Activated T-cell treated with anti-CD3 and anti-CD28 coated beads, Interleukin-2, amount 50 U/mL, for 4 hours (primary cell): ENCODE results near the gene SNPH. TPM values are rescaled to one million over a fixed set of nuclear protein-coding genes. Genes with fewer than 3 reads are reported as not detected.
A peak's percentile ranks its signal among the peaks of the same experiment; 100 is the strongest.

Experiments
- ATAC-seq, 2 donors: fragments of 200-7000 bp; cut with Tn5 transposase; one replicate each; pipeline ENCODE4 v1.10.0; 2021
- DNase-seq: peaks from one replicate; pipeline ENCODE4 v3.0.0-alpha.2; 2020
- H3K27me3 Mint-ChIP-seq: one replicate; pipeline ENCODE4 v1.8.0; 2021; ENCODE audit warnings: low read depth, mixed read lengths
- H3K36me3 Mint-ChIP-seq: one replicate; pipeline ENCODE4 v1.8.0; 2022; ENCODE audit warnings: mixed read lengths; ENCODE audit not compliant: insufficient read depth
- H3K4me1 Mint-ChIP-seq: one replicate; pipeline ENCODE4 v1.8.0; 2021; ENCODE audit warnings: low read depth, mixed read lengths
- H3K4me3 Mint-ChIP-seq: one replicate; pipeline ENCODE4 v1.8.0; 2021; ENCODE audit warnings: mild to moderate bottlenecking, moderate library complexity, mixed read lengths
- H3K9me3 Mint-ChIP-seq: one replicate; pipeline ENCODE4 v1.8.0; 2021; ENCODE audit warnings: mixed read lengths
- total RNA-seq, 3 donors: library from RNA; stranded (reverse); gene quantifications; one replicate each; pipeline ENCODE4 v1.2.1, GENCODE V29; 2021

SNPH gene
- total RNA-seq, 3 donors from 2014 or later: 1.4 to 2.6 (median 1.9) TPM

GRCh38 chr20:1325173-1326030, 59.3 kb downstream of the SNPH start:
- ATAC-seq (peak; percentile 87 to 91), DNase-seq (peak; percentile 99)
- no peak overlapping the region for H3K4me3 Mint-ChIP-seq
- H3K9me3 Mint-ChIP-seq: no peaks in the 10 kb centered on the region
- peaks cover 5% of the 10 kb centered on the region for H3K36me3 Mint-ChIP-seq
- no peaks in the 10 kb centered on the region for H3K27me3 Mint-ChIP-seq
- peaks cover 22% of the 10 kb centered on the region for H3K4me1 Mint-ChIP-seq

- Mint-ChIP-seq H3K4me1 (peaks cover 29% of the 10 kb centered on the region), H3K36me3 (peaks cover 8% of the 10 kb centered on the region), H3K9me3 (no peaks in the 10 kb centered on the region), H3K4me3 (no peak overlapping the region), H3K27me3 (no peaks in the 10 kb centered on the region)
- ATAC-seq (no peak), DNase-seq (no peak)
Observed at GRCh38 chr20:1326031-1326930, 60.2 kb downstream of the SNPH start.

DNA sequence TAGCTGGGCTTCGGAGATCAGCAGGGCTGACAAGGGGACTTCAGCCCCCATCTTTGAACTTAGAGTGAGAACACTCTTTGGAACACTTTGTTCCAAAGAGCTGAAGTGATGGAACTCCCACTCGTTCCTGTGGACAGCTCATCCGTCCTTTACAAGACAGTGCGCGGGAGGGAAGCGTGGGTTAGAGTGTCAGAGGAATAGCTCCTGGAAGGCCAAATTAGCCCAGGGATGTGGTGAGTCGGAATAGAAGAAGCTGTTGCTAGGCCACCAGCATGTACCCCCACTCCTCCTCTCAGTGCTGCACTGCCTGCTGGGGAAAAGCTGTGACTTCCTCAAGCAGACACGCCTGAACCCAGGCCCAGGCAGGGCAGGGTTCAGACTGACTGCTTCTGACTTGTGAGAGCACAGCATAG, 61.2 kb downstream of the SNPH start:
- no peak for DNase-seq
- Mint-ChIP-seq H3K36me3 (peaks cover 11% of the 10 kb centered on the region), H3K9me3 (no peaks in the 10 kb centered on the region), H3K4me3 (peak overlapping the region; percentile 26), H3K27me3 (no peaks in the 10 kb centered on the region), H3K4me1 (peaks cover 32% of the 10 kb centered on the region)
- ATAC-seq: no peak

DNA sequence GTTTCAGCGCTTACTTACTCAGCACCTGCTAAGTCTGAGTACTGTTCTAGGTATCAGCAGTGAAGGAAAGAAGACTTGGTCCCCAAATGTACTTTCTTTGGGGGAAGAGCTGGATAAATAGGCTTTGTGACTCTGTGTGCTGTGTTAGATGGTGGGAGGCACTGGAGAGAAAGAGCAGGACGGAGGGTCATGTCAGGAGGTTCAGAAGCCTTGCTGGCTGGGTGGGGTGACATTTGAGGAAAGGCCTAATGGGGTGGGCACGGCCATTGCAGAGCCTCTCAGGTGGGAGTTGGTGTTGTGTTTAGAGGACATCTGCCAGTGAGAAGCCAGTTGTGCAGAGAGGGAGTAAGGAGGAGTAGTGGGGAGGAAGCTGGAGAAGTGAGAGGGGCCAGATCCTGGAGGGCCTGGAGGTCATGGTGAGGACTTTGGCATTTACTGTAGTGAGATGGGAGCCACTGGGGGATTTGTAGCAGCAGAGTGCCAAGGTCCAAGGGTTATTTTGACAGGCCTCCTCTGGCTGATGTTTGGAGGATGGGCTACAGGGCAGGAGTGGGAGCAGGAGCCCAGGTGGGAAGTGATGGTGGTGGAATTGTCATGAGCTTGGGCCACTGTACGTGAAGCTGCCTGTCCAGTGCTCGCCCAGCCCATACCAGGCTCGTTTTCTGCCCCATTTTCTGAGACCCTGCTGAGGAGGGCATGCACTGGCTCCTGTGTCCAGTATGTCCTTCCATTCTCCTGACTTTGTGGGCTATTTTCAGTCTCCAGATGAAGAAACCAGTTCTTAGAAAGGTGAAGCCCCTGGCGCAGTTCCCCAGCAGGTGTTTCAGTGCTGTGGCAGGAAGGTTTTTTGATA, 62.0 kb downstream of the SNPH start:
- Mint-ChIP-seq H3K4me3 (no peak overlapping the region), H3K9me3 (no peaks in the 10 kb centered on the region), H3K4me1 (peaks cover 37% of the 10 kb centered on the region), H3K27me3 (no peaks in the 10 kb centered on the region), H3K36me3 (peaks cover 14% of the 10 kb centered on the region)
- ATAC-seq (no peak), DNase-seq (no peak)

DNA sequence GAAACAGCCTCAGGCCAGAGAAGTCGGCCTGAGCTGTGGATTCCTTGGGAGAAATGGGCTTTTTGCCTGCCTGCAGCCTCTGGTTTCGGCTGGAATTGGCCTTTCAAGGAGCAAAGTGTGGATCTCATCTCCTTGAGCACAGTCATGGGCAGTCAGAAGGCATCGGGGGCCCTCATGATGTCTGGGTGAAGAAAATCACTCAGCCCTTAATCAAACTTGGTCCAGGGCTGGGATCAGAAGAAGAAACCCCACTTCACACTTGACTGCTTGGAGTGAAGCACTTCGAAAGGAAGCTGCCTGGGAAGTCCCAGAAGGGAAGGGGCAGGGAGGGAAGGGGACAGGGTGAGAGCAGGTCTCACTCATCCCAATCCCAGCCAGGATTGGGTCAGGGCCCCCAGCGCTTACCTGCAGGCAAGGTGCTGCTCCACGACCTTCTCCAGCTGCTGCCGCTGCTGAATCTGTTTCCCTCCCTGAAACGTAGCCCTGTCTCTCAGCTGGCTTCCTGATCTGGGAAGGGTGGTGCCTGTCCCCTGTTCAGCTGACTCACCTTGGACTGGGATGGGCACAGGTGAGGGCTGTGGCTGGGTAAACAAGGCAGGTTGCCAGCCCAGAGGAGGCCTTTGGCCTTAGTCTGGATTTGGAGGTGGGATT, 62.7 kb downstream of the SNPH start, which contains the start of gene SDCBP2:
TSS of gene SDCBP2 (minus strand) at position 460 of the 651 bp plus-strand sequence. CDS start 8,723 bp downstream, outside the sequence.
- H3K27me3 Mint-ChIP-seq: no peaks in the 10 kb centered on the region
- peaks cover 35% of the 10 kb centered on the region for H3K4me1 Mint-ChIP-seq
- ATAC-seq: no peak
- H3K9me3 Mint-ChIP-seq: no peaks in the 10 kb centered on the region
- peaks cover 14% of the 10 kb centered on the region for H3K36me3 Mint-ChIP-seq
- H3K4me3 Mint-ChIP-seq: no peak within 1 kb of the TSS
- no peak for DNase-seq

GRCh38 chr20:1330075-1330830, 64.2 kb downstream of the SNPH start:
- H3K9me3 Mint-ChIP-seq: no peaks in the 10 kb centered on the region
- peaks cover 38% of the 10 kb centered on the region for H3K4me1 Mint-ChIP-seq
- no peak for ATAC-seq
- DNase-seq: peak; percentile 25
- H3K36me3 Mint-ChIP-seq: peaks cover 18% of the 10 kb centered on the region
- no peak overlapping the region for H3K4me3 Mint-ChIP-seq
- no peaks in the 10 kb centered on the region for H3K27me3 Mint-ChIP-seq

DNA sequence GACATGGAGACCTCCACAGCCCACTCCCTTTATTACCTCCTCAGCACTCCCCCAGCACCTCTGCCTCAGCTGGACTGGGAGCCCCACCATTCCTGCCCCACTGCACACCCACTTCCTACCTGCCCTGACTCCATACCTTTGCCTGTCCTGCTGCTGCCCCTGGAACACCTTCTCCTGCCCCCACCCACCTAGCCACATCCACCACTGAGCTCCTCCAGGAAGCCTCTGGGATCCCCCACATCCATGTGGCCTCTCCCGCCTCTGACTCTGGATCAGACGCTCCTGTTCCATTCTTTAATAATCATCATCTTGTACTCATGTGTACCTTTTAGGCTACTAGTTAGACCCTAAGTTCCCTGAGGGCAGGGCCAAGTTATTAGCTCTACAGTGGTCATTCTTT, 65.0 kb downstream of the SNPH start:
- no peak overlapping the region for H3K4me3 Mint-ChIP-seq
- no peak for DNase-seq
- no peak for ATAC-seq
- no peaks in the 10 kb centered on the region for H3K9me3 Mint-ChIP-seq
- peaks cover 18% of the 10 kb centered on the region for H3K36me3 Mint-ChIP-seq
- no peaks in the 10 kb centered on the region for H3K27me3 Mint-ChIP-seq
- peaks cover 41% of the 10 kb centered on the region for H3K4me1 Mint-ChIP-seq

DNA sequence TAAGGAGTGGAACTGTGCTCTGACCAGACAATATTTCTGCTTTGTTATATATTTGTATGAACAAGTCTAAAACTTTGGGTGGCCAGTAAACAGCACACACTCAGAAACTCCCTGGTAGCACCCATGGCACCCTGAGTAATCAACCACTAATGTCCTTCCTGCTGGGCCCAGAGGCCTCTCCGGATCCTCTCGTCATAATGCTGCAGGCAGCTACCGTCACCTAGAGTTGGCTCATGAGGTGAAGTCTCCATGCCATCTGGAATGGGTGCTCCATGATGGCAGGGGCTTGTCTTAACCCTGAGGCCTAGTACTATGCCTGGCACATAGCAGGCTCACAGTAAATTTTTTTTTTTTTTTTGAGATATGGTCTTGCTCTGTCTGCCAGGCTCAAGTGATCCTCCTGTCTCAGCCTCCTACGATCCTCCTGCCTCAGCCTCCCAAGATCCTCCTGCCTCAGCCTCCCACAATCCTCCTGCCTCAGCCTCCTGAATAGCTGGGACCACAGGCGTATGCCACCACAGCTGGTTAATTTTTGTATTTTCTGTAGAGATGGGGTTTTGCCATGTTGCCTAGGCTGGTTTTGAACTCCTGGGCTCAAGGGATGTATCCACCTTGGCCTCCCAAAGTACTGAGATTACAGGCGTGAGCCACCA, 65.8 kb downstream of the SNPH start:
- Mint-ChIP-seq H3K9me3 (no peaks in the 10 kb centered on the region), H3K36me3 (peaks cover 18% of the 10 kb centered on the region), H3K27me3 (no peaks in the 10 kb centered on the region), H3K4me3 (no peak overlapping the region), H3K4me1 (peaks cover 48% of the 10 kb centered on the region)
- ATAC-seq (no peak), DNase-seq (no peak)

GRCh38 chr20:1332749-1333300, 66.7 kb downstream of the SNPH start:
- Mint-ChIP-seq H3K9me3 (no peaks in the 10 kb centered on the region), H3K4me1 (peaks cover 49% of the 10 kb centered on the region), H3K36me3 (peaks cover 17% of the 10 kb centered on the region), H3K4me3 (no peak overlapping the region), H3K27me3 (no peaks in the 10 kb centered on the region)
- DNase-seq (no peak), ATAC-seq (no peak)

DNA sequence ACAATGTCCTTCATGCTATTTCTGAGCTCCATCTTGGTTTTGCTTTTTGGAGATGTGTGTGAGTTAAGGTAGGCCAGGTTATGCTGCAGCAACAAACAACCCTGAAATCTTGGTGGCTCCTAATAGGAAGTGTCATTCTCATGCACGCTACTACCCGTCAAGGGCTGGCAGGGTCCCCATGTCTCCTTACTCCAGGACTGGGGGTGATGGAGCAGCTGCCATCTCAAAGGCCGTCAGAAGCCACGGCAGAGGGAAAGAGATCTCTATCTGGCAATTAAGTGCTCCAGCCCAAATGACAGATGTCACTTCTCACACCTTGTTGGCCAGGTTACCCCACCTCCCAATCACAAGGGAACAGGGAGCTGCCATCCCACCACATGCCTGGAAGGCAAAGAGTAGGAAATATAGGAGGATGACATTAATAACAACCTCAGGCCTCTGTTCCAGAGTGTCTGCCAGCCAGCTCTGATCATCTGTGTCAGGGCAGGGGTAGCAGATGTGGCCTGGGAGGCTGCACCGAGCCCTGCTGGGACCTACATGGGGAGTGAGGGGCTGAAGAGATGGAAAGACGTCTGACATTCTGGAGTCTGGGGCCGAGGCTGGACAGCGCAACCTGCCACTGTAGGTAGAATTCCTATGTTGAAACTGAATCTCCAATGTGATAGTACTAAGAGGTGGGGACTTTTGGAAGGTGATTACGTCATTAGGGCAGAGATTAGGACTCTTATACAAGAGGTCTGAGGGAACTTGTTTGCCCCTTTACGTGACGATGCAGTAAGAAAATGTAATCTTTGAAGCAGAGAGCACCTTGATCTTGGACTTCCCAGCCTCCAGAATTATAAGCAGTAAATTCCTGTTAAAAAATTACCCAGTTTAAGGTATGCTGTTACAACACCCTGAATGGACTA, 67.6 kb downstream of the SNPH start:
- ATAC-seq: no peak
- Mint-ChIP-seq H3K27me3 (no peaks in the 10 kb centered on the region), H3K9me3 (no peaks in the 10 kb centered on the region), H3K4me3 (no peak overlapping the region), H3K36me3 (peaks cover 15% of the 10 kb centered on the region), H3K4me1 (peaks cover 45% of the 10 kb centered on the region)
- no peak for DNase-seq

DNA sequence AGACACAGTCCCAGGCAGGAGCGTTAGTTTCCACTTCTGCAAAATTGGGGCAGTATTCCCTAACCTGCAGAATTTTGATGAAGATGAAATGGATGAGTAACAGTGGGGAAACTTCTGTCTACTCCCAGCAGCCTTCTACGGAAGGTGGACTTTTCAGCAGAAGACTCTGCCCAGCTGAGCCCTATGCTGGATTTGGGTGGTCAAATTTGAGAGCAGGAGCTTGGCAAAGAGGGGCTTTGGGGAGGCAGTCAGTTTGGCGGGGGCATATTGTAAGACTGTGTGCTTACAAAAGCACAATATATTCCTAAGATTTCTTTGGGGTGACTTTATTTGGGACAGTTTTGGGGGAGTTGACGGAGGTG, 68.3 kb downstream of the SNPH start:
- DNase-seq (no peak), ATAC-seq (no peak)
- no peaks in the 10 kb centered on the region for H3K9me3 Mint-ChIP-seq
- H3K36me3 Mint-ChIP-seq: peaks cover 15% of the 10 kb centered on the region
- H3K4me3 Mint-ChIP-seq: no peak overlapping the region
- H3K27me3 Mint-ChIP-seq: no peaks in the 10 kb centered on the region
- peaks cover 40% of the 10 kb centered on the region for H3K4me1 Mint-ChIP-seq

DNA sequence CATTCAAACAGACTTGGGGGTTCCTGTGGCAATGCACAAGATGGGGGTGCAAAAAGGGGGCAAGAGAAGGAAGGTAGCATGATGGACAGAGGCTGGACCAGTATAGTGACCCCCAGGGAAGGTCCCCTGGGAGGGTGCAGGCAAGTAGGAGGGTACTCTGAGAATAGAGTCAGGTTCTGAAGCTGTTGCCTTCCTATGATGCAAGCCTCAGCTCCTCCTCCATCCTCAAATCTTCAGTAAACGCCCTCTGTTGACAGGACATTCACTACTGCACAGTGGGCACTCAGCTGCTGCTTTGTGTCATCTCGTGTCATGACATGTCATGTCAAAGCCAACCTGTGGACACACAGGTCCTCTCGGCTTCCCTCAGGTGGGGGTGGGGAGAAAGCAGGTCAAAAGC, 68.7 kb downstream of the SNPH start:
- DNase-seq (no peak), ATAC-seq (no peak)
- H3K9me3 Mint-ChIP-seq: no peaks in the 10 kb centered on the region
- no peak overlapping the region for H3K4me3 Mint-ChIP-seq
- H3K36me3 Mint-ChIP-seq: peaks cover 13% of the 10 kb centered on the region
- H3K27me3 Mint-ChIP-seq: no peaks in the 10 kb centered on the region
- H3K4me1 Mint-ChIP-seq: peaks cover 36% of the 10 kb centered on the region
